LNCAP (cell line): ENCODE data around the gene CEP112.

Experiments
- CTCF ChIP-seq: fragments of 450-650 bp; IDR thresholded peaks from 2 replicates; pipeline ENCODE4 v1.5.1; 2017; ENCODE audit warnings: mild to moderate bottlenecking

Gene CEP112

DNA sequence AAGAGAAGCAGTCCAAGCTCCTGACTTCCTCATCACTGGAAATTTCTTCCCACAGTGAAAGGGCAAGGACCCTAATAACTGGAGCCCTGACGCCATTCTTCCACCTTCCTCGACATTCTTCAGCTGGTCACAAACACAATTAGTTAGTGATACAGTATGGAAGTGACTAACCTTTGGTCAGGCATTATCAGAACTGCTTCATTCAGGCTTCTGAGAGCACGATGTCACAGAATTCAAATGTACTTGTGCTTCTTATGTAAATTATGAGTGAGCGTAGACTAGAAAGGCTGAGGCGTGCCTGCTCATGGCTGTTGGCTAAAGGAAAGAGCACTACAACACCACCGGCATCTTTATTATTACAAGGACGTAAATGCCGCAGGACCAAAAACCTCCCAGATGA lies 327.5 kb downstream of the CEP112 start:
- no peak for TF ChIP-seq CTCF

DNA sequence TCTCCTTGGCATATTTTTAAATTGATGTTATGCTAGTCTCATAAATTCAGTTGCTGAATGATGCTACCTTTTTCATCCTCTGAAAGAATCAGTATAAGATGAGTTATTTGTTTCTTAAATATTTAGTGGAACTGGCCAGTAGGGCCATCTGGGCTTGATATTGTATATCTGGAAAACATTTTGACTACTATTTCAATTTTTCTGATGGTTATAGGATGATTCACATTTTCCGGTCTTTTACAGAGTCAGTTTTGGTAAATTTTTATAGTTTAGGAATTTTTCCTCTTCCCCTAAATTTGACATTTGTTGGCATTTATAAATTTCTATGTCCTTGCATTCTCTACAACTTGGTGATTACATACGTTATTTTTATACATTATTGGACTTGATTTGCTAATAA lies 334.2 kb downstream of the CEP112 start:
- TF ChIP-seq CTCF = no peak

GRCh38 chr17:65856865-65857264 lies 335.1 kb downstream of the CEP112 start:
- no peak for TF ChIP-seq CTCF

GRCh38 chr17:65855675-65856074 lies 336.3 kb downstream of the CEP112 start:
- TF ChIP-seq CTCF = no peak

GRCh38 chr17:65855245-65855644 lies 336.7 kb downstream of the CEP112 start:
- TF ChIP-seq CTCF = no peak

- TF ChIP-seq CTCF = no peak
These were observed 338.1 kb downstream of the CEP112 start for GRCh38 chr17:65853816-65854215.

DNA sequence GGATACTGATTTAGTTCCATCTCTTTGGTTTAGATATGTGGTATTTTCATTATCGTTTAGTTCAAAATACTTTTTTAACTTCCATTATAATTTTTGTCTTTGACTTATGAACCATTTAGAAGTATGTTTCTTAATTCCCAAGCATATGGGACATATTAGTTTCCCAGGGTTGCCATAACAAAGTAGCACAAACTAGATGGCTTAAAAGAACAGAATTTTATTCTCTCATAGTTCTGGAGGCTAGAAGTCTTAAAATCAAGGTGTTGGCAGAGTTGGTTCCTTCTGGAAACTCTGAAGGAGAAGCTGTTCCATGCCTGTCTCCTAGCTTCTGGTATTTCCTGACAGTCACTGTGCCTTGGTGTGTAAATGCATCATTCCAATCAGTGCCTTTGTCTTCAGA lies 339.0 kb downstream of the CEP112 start:
- no peak for TF ChIP-seq CTCF

- TF ChIP-seq CTCF = no peak
These were observed 339.8 kb downstream of the CEP112 start for GRCh38 chr17:65851965-65852736.
